HG02852 (cell line): ENCODE data around the gene ZNF407.
A peak's percentile ranks its signal among the peaks of the same experiment; 100 is the strongest.
"Not testable (repeated sequence)": the region's sequence is repeated elsewhere in the genome, so short reads cannot be mapped to it uniquely, and the experiment has no call there.

Experiments used
- ATAC-seq: cut with Tn5 transposase; IDR thresholded peaks from one replicate; pipeline ENCODE4 v1.9.1; 2021; ENCODE audit warnings: mild to moderate bottlenecking, moderate library complexity; ENCODE audit not compliant: unreplicated experiment

ZNF407 gene

GRCh38 chr18:74951165-74951760, 353.6 kb downstream of the ZNF407 start:
- ATAC-seq: peak; percentile 64

- no peak for ATAC-seq
Observed at GRCh38 chr18:74957588-74958224, 360.0 kb downstream of the ZNF407 start.

- ATAC-seq: no peak
Observed at GRCh38 chr18:74959216-74959615, 361.5 kb downstream of the ZNF407 start.

- ATAC-seq: no peak
Observed at GRCh38 chr18:74961596-74961995, 363.9 kb downstream of the ZNF407 start.

- ATAC-seq: peak; percentile 81
Observed at GRCh38 chr18:74963820-74964446, 366.3 kb downstream of the ZNF407 start.

- ATAC-seq: no peak
Observed at GRCh38 chr18:74965682-74966081, 368.0 kb downstream of the ZNF407 start.

- no peak for ATAC-seq
Observed at GRCh38 chr18:74967438-74967837, 369.8 kb downstream of the ZNF407 start.

- ATAC-seq: no peak
Observed at GRCh38 chr18:74967979-74968378, 370.3 kb downstream of the ZNF407 start.

GRCh38 chr18:74971358-74971757, 373.7 kb downstream of the ZNF407 start:
- not testable (repeated sequence) for ATAC-seq

- not testable (repeated sequence) for ATAC-seq
Observed at GRCh38 chr18:74971776-74972175, 374.1 kb downstream of the ZNF407 start.

GRCh38 chr18:74972354-74972753, 374.7 kb downstream of the ZNF407 start:
- ATAC-seq: no peak

GRCh38 chr18:74975001-74975400, 377.3 kb downstream of the ZNF407 start:
- no peak for ATAC-seq

GRCh38 chr18:74976331-74976909, 378.8 kb downstream of the ZNF407 start:
- ATAC-seq: no peak

- ATAC-seq: no peak
Observed at GRCh38 chr18:74977041-74977440, 379.4 kb downstream of the ZNF407 start.

- ATAC-seq: no peak
Observed at GRCh38 chr18:74980669-74981068, 383.0 kb downstream of the ZNF407 start.

GRCh38 chr18:74981476-74981875, 383.8 kb downstream of the ZNF407 start:
- no peak for ATAC-seq

GRCh38 chr18:74982946-74983635, 385.4 kb downstream of the ZNF407 start:
- ATAC-seq: no peak

GRCh38 chr18:74989134-74989533, 391.5 kb downstream of the ZNF407 start:
- ATAC-seq: no peak

- no peak for ATAC-seq
Observed at GRCh38 chr18:74990563-74991081, 393.0 kb downstream of the ZNF407 start.

- ATAC-seq: peak; percentile 85
Observed at GRCh38 chr18:74994502-74995418, 397.1 kb downstream of the ZNF407 start.
